PFSK-1 (cell line): Measurements from ENCODE around the gene AVL9.

ENCODE experiments used
- REST ChIP-seq, 2 experiments: IDR thresholded peaks; 2 replicates each; pipeline versions ENCODE4 v1.6.1 to v1.8.0; 2011 to 2012; ENCODE audit warnings: low read depth in 2 of 2, low read length in 2 of 2, control low read depth in 1 of 2, inconsistent platforms in 1 of 2, mild to moderate bottlenecking in 1 of 2, moderate library complexity in 1 of 2; ENCODE audit not compliant: insufficient read depth in 1 of 2
- TAF1 ChIP-seq: IDR thresholded peaks from 2 replicates; pipeline ENCODE4 v1.6.1; 2012; ENCODE audit warnings: low read length, control low read depth, borderline replicate concordance; ENCODE audit not compliant: insufficient read depth

DNA sequence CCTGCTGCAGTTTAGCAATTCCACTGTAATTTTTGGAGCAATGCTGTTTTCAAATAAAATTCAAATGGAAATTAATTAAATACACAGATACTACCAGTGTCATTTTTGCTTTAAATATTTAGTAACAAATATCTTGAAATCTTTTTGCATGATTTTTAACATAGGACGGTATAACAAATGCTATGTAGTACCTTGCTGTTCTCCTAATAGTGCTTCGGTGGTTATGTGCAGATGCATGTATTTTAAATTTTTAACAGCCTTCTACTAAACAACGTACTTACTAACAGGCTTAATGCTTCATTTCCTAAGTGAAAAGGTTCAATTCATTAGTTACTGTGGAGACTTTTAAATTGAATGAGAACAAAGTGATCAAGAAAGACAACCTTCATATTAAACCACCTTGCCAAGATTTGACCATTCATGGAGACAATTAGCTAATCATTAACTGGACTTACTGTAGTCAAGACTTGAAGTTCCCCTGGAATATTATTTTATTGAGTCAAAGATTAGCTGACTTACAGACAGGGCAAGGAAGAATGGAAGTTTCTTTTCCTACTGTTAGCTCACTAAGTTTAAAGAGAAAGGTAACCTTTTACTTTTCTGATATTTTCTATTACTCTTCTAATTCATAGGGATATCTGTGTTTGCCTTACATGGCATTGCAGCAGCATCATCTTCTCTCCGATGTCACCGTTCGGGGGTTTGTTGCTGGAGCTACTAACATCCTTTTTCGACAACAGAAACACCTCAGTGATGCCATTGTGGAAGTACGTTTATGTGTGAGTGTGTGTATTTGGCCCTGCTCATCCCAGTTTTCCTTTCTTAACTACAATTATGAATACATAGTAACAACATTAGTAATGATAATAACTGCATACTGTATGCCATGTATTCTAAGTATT is 74.3 kb downstream of the AVL9 start:
- no peak for TF ChIP-seq TAF1
- TF ChIP-seq REST (IDR thresholded peaks at IDR 0.05; ENCODE audit: insufficient read depth in 1 of 2, low read depth in 2 of 2, low read length in 2 of 2) = no peak
